GM21447 (cell line): ENCODE data around the gene CCDC92.

Experiments used
- ATAC-seq: cut with Tn5 transposase; IDR thresholded peaks from one replicate; pipeline ENCODE4 v1.9.1; 2021; ENCODE audit not compliant: unreplicated experiment

Gene CCDC92

DNA sequence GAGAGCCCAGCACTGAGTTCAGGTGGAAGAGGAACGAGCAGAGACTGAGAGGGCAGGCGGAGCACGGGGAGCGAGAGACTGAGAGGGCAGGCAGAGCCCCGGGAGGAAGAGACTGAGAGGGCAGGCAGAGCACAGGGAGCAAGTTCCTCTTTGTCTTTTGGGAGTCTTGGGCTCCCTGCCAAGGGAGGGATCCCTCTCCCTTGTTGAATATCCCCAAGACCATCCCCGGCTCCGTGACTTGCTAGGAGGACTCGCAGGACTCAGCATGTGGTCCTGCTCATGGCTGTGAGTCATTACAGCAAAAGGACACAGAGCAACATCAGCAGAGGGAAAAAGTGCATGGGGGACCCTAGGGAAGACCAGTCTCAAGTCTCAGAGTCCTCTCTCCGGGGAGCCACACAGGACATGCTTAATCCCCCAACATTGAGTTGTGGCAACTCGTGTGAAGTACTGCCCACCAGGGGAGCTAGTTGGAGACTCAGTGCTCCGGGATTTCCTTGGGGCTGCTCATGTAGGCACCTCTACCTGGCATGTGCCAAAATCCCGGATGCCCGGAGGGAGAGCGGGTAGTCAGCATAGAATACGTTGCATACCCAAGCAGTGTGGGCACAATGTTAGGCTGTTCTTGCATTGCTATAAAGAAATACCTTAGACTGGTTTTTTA lies 81.0 kb downstream of the CCDC92 start:
- ATAC-seq, result no peak

DNA sequence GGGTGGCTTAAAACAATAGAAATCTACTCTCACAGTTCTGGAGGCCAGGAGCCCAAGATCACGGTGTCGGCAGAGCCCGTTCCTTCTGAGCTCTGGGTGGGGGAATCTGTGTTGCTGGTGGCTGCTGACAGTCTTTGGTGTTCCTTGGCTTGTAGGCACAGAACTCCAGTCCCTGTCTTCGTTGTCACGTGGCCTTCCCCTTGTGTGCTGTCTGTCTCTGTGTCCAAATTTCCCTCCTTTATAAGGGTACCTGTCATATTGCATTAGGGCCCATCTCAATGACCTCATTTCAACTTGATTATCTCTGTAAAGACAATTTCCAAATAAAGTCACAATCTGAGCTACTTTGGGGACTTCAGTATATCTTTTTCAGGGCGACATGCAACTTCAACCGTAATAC lies 81.6 kb downstream of the CCDC92 start:
- no peak for ATAC-seq

DNA sequence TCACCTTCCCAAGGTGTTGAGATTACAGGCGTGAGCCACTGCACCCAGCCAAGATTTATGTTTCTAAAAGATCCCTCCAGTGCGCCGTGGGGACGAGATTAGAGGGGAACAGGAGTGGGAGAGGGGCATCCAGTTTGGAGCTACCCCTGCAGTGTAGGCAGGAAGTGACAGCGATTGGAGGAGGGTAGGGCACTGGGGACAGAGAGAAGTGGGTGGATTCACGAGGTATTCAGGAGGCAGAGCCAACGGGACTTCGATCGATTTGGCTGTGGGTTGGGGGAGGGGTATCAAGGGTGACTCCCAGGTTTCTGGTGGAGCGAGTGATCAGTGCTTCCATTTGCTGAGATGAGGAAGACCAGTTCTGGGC lies 82.1 kb downstream of the CCDC92 start:
- no peak for ATAC-seq

DNA sequence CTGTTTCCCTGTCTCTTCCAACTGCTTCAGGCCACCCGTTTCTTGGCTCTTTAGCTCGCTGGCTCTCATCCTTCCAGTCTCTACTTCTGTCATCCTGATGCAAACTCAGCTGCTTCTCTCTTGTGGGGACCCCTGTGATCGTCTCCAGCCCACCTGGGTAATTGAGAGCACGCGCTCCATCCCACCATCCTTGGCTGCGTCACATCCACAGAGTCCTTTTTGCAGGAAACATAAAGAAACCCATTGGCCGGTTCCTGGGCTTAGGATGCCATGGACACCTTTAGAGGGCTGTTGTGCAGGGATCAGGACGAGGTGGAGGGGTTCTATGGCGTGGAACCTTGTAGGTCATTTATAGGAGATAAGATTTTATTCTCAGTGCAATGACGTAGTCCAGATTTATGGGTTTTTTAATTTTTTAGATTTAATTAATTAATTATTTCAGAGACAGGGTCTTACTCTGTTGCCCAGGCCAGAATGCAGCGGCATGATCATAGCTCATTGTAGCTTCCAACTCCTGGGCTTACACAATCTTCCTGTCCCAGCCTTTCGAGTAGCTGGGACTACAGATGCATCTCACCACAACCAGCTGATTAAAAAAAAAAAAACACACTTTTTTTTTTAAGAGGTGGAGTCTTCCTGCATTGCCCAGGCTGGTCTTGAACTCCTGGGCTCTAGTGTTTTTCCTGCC lies 82.6 kb downstream of the CCDC92 start:
- no peak for ATAC-seq

- ATAC-seq, result no peak
Observed at GRCh38 chr12:123888989-123889388, 83.6 kb downstream of the CCDC92 start.

GRCh38 chr12:123886931-123887582 lies 85.6 kb downstream of the CCDC92 start:
- no peak for ATAC-seq

DNA sequence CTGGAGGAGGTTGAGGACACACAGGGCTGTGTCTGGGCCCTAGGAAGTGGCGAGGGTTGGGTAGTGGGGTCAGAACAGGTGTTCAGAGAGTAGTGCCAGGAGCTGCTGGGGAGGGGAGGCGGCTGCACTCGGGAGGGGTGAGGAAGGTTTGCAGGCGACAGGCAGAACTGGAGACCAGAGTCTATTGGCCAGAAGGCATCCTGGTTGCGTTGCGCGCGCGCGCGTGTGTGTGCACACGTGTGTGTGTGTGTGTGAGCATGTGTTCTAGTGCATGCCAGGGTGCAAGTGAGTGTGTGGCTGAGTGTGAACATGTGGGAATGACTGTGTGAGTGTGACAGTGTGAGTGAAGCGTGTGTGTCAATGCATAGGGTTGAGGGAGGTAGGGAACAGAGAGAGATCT lies 86.4 kb downstream of the CCDC92 start:
- no peak for ATAC-seq
